Mucosa of stomach (tissue), 1 donor: ENCODE data around the gene RAVER2.

Source experiments
- H3K27me3 ChIP-seq: one replicate; pipeline ENCODE4 v1.7.0; 2013; ENCODE audit warnings: mild to moderate bottlenecking, low read length; ENCODE audit not compliant: control insufficient read depth, insufficient read depth
- H3K36me3 ChIP-seq: one replicate; pipeline ENCODE4 v1.7.0; 2013; ENCODE audit warnings: low read length; ENCODE audit not compliant: control insufficient read depth, insufficient read depth
- H3K4me1 ChIP-seq: one replicate; pipeline ENCODE4 v1.7.0; 2013; ENCODE audit warnings: mild to moderate bottlenecking, low read length; ENCODE audit not compliant: control insufficient read depth, insufficient read depth
- H3K4me3 ChIP-seq: one replicate; pipeline ENCODE4 v1.7.0; 2013; ENCODE audit warnings: low read length
- H3K9ac ChIP-seq: one replicate; pipeline ENCODE4 v1.7.0; 2013; ENCODE audit warnings: mild to moderate bottlenecking, low read length, moderate library complexity
- H3K9me3 ChIP-seq: one replicate; pipeline ENCODE4 v1.7.0; 2013; ENCODE audit warnings: mild to moderate bottlenecking, low read length, moderate library complexity; ENCODE audit not compliant: control insufficient read depth
- donor health status: Pancreatic carcinoma.

Gene RAVER2

DNA sequence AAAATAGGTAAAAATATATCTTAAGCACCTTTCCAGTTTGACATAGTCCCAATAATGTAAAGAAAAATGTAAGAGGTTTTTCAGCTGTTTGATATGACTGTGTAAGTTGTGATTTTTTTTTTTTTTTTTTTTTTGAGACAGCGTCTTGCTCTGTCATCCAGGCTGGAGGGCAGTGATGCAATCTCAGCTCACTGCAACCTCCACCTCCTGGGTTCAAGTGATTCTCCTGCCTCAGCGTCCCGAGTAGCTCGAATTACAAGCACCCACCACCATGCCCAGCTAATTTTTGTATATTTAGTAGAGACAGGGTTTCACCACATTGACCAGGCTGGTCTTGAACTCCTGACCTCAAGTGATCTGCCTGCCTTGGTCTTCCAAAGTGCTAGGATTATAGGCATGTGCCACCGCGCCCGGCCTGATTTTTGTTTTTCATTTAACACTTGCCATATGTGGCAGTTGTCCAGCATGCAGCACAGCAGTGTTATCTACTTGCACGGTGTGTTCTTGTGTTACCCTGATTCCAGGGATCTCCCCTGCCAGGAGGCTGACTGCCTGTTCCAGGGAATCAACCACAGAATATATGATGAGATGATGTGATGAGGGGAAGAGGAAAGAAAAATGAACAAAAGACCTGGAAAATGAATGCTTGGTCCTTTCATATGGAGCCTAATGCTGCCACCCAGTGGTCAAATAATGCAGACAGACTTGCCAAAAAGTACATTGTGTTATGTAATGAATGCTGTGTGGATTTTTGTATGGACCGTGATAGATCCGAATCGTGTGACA lies 79.0 kb downstream of the RAVER2 start:
- Histone ChIP-seq H3K4me3 (no peak overlapping the region), H3K36me3 (no peaks in the 10 kb centered on the region), H3K27me3 (no peaks in the 10 kb centered on the region), H3K9me3 (no peaks in the 10 kb centered on the region), H3K4me1 (no peaks in the 10 kb centered on the region), H3K9ac (no peak overlapping the region)

DNA sequence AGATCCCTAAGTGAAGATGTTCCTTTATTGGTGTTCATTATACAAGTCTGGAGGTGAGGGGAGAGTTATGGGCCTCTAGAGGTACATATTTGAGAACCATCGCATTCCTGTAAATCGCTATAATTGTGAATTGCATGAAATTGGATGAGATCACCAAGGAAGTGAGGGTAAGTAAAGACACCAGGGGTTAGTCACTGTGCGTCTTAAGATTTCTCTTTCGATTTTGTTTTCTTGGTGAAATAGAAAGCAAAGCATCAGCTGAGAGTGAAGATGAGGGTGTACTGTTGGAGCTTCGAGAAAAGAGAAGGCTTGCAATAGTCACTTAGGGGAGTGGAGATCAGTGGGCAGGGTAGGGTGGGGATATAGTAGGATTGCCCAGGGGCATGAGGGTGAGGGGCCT lies 82.1 kb downstream of the RAVER2 start:
- H3K4me1 ChIP-seq = no peaks in the 10 kb centered on the region
- peaks cover 4% of the 10 kb centered on the region for H3K36me3 ChIP-seq
- no peaks in the 10 kb centered on the region for H3K9me3 ChIP-seq
- no peaks in the 10 kb centered on the region for H3K27me3 ChIP-seq
- no peak overlapping the region for H3K4me3 ChIP-seq
- H3K9ac ChIP-seq = no peak overlapping the region

- Histone ChIP-seq H3K4me1 (no peaks in the 10 kb centered on the region), H3K9me3 (no peaks in the 10 kb centered on the region), H3K4me3 (no peak overlapping the region), H3K9ac (no peak overlapping the region), H3K27me3 (no peaks in the 10 kb centered on the region), H3K36me3 (peaks cover 10% of the 10 kb centered on the region)
These were observed 84.0 kb downstream of the RAVER2 start for GRCh38 chr1:64828829-64829228.

DNA sequence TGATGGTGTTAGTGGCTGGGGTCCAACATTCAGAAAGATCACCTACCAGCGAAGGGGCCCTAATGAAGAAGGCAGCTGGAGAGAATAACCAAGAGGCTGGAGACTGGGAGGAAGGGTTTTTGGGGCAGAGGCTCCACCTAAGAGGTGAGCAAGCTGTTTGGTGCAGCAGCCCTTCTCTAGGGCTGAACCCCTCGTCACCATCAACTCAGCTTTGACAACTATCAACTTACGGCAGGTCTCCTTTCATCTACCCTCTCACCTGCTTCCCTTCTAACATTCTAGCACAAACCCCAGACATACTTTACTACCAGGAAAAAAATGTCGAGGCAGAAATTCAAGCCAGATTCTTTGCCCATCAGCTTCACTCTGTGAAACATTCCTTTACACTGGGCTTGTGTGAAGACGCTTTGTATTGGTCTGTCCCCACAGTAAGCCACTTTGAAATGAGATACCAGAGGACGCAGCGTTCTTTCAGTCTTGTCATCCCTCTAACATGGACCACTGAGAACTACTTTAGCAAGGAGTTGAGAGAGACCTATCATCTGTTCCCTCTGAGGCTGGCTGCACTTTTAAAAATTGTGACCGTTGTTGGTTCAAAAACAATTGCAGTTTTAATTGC lies 84.6 kb downstream of the RAVER2 start:
- H3K9ac ChIP-seq = no peak overlapping the region

DNA sequence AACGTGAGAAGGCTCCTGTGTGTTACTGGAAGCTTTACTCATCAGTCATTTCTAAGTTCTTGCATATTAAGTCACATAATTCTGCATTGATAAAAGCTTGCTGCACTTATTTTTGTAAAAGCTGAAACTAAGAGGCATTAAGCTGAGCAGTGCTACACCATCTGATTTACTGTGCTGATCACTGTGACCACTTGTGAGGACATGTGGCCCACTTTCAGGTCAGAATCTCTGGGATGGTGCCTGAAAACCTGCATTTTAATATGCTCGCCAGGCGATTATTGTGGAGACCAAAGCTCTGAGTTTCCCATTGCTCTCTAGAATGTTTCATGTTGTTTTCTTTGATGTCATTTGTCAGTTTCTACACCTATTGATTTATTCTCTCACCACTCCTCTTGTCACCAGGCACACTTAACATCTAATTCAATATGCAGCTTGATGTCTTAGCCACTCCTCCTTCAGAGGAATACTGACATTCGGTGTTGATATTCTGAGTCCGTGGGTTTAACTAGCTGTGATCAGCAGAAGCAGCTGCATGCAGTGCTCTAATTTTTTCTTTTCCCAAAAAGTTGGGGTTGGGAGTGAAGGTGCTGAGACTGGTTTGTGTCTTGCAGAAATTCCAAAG lies 85.3 kb downstream of the RAVER2 start:
- H3K9me3 ChIP-seq = no peaks in the 10 kb centered on the region
- H3K27me3 ChIP-seq = no peaks in the 10 kb centered on the region
- no peak overlapping the region for H3K9ac ChIP-seq
- H3K4me3 ChIP-seq = no peak overlapping the region
- H3K36me3 ChIP-seq = peaks cover 14% of the 10 kb centered on the region
- H3K4me1 ChIP-seq = no peaks in the 10 kb centered on the region

More for the DNA sequence above, 84.6 kb downstream of the RAVER2 start:
- H3K4me1 ChIP-seq = no peaks in the 10 kb centered on the region
- H3K4me3 ChIP-seq = no peak overlapping the region
- peaks cover 14% of the 10 kb centered on the region for H3K36me3 ChIP-seq
- H3K9me3 ChIP-seq = no peaks in the 10 kb centered on the region
- no peaks in the 10 kb centered on the region for H3K27me3 ChIP-seq

- H3K9ac ChIP-seq = no peak overlapping the region
- H3K27me3 ChIP-seq = no peaks in the 10 kb centered on the region
- peaks cover 19% of the 10 kb centered on the region for H3K36me3 ChIP-seq
- no peaks in the 10 kb centered on the region for H3K9me3 ChIP-seq
- no peaks in the 10 kb centered on the region for H3K4me1 ChIP-seq
- no peak overlapping the region for H3K4me3 ChIP-seq
These were observed 89.9 kb downstream of the RAVER2 start for GRCh38 chr1:64834734-64835133.

DNA sequence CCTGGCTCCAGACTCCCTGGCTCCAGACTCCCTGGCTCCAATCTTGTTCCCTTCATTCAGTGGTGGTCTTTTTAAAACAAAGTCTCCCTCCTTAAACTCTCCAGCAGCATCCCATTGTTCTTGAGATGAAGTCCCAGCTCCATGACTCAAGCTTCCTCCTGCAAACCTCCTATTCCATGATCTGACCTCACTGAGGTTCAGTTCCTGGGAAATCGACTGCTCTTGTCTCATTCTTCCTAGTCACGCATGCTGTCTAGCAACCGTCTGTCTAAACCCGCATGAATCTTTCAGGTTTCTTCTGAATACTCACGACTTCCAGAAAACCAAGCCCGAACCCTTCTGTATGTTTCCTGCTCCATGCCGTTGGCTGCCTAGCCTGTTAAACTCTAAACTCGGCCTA lies 91.9 kb downstream of the RAVER2 start:
- no peaks in the 10 kb centered on the region for H3K27me3 ChIP-seq
- no peak overlapping the region for H3K9ac ChIP-seq
- no peak overlapping the region for H3K4me3 ChIP-seq
- no peaks in the 10 kb centered on the region for H3K9me3 ChIP-seq
- no peaks in the 10 kb centered on the region for H3K4me1 ChIP-seq
- H3K36me3 ChIP-seq = peaks cover 22% of the 10 kb centered on the region

- no peaks in the 10 kb centered on the region for H3K4me1 ChIP-seq
- no peaks in the 10 kb centered on the region for H3K27me3 ChIP-seq
- peaks cover 19% of the 10 kb centered on the region for H3K36me3 ChIP-seq
- H3K9ac ChIP-seq = no peak overlapping the region
- no peak overlapping the region for H3K4me3 ChIP-seq
- H3K9me3 ChIP-seq = no peaks in the 10 kb centered on the region
These were observed 93.6 kb downstream of the RAVER2 start for GRCh38 chr1:64838486-64838885.

DNA sequence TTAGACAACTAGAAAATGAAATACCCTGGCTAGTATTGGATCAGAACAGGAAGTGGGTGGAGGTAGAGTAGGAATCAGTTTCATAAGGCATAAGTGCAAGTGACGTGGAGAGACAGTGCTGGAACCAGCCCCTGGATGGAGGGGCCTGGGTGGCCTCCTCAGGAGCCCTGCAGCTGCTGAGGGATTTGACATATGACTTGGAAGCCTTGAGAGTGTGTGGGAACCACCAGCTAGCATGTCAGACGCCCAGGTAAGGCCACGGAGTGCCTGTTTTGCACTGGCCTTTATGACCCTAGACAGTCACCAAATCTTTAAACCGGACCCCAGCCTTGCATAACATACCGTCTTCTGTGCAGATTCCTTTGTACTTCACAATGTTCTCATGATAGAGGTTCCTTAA lies 94.4 kb downstream of the RAVER2 start:
- H3K36me3 ChIP-seq = peaks cover 17% of the 10 kb centered on the region
- H3K4me1 ChIP-seq = no peaks in the 10 kb centered on the region
- H3K9ac ChIP-seq = no peak overlapping the region
- H3K27me3 ChIP-seq = no peaks in the 10 kb centered on the region
- H3K9me3 ChIP-seq = no peaks in the 10 kb centered on the region
- H3K4me3 ChIP-seq = no peak overlapping the region

GRCh38 chr1:64839732-64840405 lies 95.0 kb downstream of the RAVER2 start:
- H3K36me3 ChIP-seq = peaks cover 21% of the 10 kb centered on the region
- H3K4me1 ChIP-seq = no peaks in the 10 kb centered on the region
- no peaks in the 10 kb centered on the region for H3K27me3 ChIP-seq
- H3K4me3 ChIP-seq = no peak overlapping the region
- no peaks in the 10 kb centered on the region for H3K9me3 ChIP-seq
- H3K9ac ChIP-seq = no peak overlapping the region

- Histone ChIP-seq H3K4me3 (no peak overlapping the region), H3K36me3 (peaks cover 24% of the 10 kb centered on the region), H3K27me3 (no peaks in the 10 kb centered on the region), H3K9ac (no peak overlapping the region), H3K4me1 (no peaks in the 10 kb centered on the region), H3K9me3 (no peaks in the 10 kb centered on the region)
These were observed 96.6 kb downstream of the RAVER2 start for GRCh38 chr1:64841330-64842065.
